Ureter (tissue), 1 donor: Measurements from ENCODE around the gene PRTFDC1. TPM values are rescaled to one million over a fixed set of nuclear protein-coding genes. Genes with fewer than 3 reads are reported as not detected.

Source experiments
- DNase-seq: peaks from one replicate; pipeline ENCODE4 v3.0.0-alpha.2; 2020; ENCODE audit warnings: low spot score
- total RNA-seq: library from RNA; stranded (reverse); gene quantifications from one replicate; pipeline ENCODE4 v1.2.4, GENCODE V29; 2023
- donor health status: DM: yes; HTN: yes; CAD: no.

The PRTFDC1 gene
- total RNA-seq, 1 donor from 2014 or later: 8.5 TPM

- DNase-seq: no peak
These were observed 79.6 kb downstream of the PRTFDC1 start for GRCh38 chr10:24872790-24873182.

- no peak for DNase-seq
These were observed 80.2 kb downstream of the PRTFDC1 start for GRCh38 chr10:24872049-24872789.

DNA sequence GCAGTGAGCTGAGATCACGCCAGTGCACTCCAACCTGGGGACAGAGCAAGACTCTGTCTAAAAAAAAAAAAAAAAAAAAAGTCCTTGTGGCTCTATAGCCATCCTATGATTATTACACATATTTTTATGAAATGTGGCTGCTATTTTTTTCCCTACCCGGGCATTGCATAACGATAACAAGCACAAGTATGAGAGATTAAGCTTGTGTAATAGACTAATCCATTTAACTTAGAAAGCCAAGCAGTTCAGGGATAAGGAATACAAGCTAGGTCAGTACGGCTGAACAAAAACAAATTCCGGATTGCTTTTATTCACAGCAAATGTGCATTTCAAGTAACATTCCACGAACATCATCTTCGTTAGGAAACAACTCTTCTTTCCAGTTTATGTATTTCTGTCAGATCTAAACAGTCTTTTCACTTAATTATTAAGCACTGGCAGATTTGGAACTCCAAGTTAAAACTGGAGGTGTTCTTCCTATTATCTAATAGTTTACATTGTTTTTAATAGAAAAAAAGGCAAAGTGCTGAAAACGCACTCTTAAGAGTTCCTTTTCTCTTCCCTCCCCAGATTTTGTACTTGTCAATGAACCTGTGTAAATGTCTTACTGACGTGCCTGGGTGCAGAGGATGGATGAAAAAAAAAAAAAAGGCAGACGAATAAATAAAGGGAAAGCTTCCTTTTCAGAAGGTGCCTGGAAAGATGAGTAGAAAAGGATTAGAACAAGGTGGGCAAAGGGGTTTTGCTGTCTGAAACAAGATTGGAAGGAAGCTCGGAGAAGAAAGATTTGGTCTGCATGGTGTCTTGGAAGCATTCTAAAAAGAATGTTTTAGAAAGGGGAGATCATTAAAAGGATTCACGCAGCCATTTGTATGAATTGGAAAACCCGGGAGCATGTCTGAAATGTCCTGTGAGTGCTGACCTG, 81.1 kb downstream of the PRTFDC1 start:
- DNase-seq: no peak

- DNase-seq: no peak
These were observed 82.9 kb downstream of the PRTFDC1 start for GRCh38 chr10:24869354-24870015.

DNA sequence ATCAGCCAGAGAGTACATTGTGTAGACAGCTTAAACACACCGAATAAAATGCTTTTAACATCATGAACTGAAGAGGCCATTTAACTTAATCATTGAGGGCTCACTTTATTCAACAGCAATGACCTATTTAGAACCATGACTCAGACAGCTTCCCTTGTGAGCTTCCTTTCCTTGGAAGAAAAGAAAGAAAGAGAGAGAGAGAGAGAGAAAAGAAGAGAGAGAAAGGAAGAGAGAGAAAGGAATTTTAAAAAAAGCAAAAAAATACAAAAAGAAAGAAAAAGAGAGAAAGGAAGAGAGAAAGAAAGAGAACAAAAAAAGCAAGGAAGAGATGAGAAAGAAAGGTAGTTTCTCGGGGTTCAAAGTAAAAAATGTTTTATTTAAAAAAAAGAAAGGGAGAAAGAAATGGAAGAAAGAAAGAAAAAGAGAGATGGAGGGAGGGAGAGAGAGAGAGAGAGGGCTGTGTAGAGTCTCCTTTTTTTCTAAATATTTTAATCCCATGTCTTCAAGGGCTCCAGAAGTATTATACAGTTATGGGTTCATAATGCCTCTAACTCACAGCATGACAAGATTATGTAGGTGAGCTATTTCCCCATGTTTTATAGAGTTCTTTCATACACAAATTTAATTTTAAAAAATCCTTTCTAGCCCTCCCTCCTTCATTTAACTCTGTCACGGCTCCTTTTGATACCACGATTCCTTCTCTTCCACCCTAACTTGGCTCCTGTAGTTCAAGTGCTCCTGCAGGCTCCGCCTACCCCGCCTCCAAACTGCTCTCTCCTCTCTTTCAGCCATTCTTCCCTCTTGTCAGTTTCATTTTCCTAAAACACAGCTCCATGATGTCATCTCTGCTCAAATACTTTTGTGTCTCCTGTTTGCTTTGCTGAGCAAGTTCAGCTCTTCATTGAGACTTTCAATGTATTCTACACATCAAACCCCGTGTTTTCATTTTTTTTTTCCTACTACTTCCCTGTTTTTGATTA, 85.5 kb downstream of the PRTFDC1 start:
- DNase-seq: no peak

DNA sequence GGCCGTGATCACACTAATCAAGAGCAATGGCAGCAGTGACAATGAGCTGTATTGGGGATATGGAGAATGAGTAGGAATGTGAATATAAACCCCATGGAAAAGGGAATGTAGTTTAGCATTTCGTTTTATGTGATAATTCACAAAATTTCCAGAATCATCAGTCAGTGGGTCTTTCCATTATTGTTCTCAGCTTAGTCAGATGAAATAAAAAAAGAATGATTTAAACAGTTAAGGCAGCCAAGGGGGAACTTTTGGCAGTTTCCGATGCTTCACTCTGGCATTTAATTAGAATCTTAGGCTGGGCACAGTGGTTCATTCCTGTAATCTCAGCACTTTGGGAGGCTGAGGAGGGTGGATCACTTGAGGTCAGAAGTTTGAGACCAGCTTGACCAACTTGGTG, 86.6 kb downstream of the PRTFDC1 start:
- no peak for DNase-seq

- no peak for DNase-seq
These were observed 89.8 kb downstream of the PRTFDC1 start for GRCh38 chr10:24862589-24862988.

DNA sequence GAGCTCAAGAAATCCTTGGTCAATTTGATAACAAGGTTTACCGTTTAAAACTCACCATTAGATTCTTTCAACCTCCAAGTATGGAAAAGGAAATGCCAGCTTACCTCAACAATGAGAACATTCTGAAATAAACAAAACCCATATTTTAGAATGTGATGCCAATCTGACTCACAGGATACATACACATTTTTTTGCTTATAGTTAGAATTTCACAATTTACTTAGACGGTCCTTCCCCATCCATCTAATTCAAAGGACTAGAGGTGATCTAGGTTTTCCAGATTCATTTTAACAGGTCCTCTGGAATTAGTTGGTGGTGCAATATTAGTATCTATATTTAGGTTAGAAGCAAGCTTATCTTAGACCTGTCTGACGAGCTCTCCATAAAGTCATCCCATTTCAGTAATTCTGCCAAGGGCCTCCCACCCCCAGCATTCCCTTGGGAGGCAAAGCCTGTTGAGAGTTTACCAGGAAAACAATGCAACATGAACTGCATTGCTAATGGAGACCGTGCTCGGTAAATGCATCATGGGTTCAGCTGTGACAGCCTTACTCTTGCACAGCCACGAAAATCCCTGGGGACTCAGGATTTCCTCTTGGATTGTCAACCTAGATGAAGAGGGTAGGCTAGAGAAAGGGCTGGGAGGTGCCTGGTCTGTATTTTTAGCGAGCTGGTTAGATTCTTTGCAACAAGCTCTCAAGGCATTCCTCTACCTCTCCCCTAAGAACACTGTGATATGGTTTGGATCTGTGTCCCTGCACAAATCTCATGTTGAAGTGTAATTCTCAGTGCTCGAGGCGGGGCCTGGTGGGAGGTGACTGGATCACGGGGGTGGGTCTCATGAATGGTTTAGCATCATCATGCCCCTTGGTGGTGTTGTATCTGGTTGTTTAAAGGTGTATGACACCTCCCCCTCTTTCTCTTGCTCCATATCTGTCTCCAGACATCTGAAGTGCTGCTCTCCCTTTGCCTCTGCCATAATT, 93.8 kb downstream of the PRTFDC1 start:
- DNase-seq: no peak

DNA sequence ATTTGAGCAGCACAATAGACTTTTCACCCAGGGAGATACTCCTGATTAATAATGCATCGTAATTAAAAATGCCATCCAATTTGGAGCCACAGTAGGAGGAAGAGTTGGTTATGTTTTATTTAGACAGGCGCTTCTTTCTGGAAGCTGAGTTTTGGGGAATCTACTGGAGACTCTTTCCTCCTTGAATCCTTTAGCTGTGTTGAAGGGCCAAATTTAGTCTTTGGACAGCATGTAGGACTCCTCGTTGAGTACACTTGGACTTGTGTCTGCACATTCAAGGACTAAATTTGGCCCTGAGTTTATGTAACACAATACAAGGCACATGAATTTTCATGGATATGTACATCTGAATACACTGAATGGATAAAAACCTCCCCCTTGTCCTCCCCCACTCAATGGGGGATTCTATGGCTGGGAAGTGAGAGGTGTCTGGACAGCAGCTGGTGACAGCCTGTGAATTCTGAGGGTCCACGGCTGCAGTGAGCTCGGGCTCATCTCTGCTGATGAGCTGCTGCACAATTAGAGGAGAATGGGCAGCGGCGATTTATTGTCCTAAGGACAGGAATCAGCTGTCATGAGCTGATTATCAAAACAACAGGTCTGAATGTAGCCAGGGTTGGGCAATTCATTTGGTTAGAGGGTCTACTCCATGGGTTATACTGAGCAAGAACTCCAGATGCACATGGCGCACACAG, 95.2 kb downstream of the PRTFDC1 start:
- no peak for DNase-seq

- DNase-seq: no peak
These were observed 98.2 kb downstream of the PRTFDC1 start for GRCh38 chr10:24854256-24854655.

- DNase-seq: no peak
These were observed 98.7 kb downstream of the PRTFDC1 start for GRCh38 chr10:24853661-24854060.

DNA sequence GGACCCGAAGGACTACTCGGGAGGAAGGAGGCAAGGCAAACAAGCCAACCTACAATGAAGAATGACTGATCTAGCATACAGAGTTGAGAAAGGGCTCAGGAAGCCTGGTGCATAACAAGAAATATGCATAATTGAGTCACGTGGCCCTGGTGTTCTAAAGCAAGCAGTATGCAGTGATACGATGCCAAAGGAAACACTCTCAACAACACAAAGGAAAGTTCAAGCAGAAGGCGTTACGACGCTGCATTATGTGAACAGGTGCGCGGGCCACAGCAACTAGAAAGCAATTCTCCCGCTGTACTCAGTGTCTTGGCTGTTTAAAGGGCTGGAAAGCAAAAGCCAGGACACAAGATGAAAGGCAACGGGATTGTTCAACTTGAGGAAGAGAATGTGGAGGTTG, 100.8 kb downstream of the PRTFDC1 start:
- DNase-seq: no peak

- no peak for DNase-seq
These were observed 101.6 kb downstream of the PRTFDC1 start for GRCh38 chr10:24850727-24851296.

DNA sequence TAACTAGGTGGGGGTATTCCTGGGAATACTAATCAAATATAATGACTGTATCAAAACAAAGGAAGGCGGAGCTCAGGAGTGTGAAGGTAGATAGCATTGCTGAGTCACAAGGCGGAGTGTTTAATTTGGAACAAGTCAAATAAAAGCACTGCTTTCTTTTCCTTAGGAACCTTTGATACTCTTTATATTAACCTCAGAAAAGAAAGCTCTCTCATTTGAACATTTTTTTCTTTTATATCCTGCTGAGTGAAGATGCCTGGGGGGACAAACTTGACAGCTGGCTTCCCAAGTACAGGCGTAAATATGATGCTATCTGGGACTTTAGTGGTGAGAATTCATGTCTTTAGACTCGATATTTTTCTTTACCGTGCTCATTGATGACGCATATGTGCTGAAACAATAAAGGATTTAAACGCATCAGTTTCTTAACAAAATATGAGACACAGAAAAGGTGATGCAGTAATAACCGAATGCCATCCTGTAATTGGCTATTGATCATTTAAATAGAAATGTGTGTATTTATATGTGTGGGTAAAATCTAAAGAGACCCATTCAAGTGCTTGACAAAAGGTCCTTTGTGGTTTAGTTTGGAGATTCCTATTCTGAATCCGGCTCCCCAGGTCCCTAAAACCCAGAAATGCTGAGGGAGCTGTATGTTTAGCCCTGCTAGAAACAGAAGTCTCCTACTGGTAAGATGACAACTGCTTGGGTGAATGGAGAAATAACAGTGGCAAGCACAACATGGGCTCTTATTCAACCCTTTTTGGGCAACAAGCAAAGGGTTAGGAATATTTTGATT, 102.7 kb downstream of the PRTFDC1 start:
- no peak for DNase-seq

GRCh38 chr10:24849051-24849450, 103.4 kb downstream of the PRTFDC1 start:
- DNase-seq: no peak

DNA sequence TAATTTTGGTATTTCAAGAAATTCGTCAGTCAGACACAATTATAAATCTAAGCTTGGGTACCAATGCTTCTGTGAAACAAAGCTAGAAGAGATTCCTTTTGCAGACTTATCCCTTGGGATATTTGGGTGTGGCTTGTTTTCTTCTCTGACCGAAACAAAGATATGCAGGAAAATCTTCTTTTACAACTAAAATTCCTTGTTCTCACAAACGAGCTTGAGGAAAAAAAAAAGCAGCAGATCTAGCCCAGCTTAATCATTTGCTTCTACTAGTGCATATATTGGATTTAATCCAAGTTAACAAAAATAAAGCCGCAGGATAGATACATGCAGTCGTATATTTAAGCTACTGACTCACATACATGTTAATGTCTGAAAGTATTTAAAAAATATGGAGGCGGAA, 104.2 kb downstream of the PRTFDC1 start:
- no peak for DNase-seq

- no peak for DNase-seq
These were observed 105.0 kb downstream of the PRTFDC1 start for GRCh38 chr10:24847112-24848070.
